GM19372 (cell line): Measurements from ENCODE around the gene PHF10.

ENCODE experiments used
- ATAC-seq: cut with Tn5 transposase; IDR thresholded peaks from one replicate; pipeline ENCODE4 v1.9.1; 2021; ENCODE audit warnings: mild to moderate bottlenecking, low read depth, moderate library complexity; ENCODE audit not compliant: unreplicated experiment

The PHF10 gene

GRCh38 chr6:169684056-169684455 lies 40.2 kb downstream of the PHF10 start:
- no peak for ATAC-seq

GRCh38 chr6:169678342-169678741 lies 46.0 kb downstream of the PHF10 start:
- ATAC-seq = no peak

DNA sequence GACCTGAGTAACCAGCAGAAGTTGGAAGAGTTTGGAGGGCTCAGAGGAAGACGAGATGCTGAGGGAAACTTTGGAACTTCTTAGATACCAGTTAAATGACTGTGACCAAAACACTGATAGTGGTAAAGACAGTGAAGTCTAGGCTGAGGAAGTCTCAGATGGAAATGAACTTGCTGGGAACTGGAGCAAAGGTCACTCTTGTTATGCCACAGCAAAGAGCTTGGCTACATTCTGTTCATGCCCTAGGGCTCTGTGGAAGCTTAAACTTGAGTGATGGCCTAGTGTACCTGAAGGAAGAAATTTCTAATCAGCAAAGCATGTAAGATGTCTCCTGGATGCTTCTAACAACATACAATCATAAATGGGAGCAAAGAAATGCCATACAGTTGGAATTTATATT lies 47.2 kb downstream of the PHF10 start:
- ATAC-seq = no peak

DNA sequence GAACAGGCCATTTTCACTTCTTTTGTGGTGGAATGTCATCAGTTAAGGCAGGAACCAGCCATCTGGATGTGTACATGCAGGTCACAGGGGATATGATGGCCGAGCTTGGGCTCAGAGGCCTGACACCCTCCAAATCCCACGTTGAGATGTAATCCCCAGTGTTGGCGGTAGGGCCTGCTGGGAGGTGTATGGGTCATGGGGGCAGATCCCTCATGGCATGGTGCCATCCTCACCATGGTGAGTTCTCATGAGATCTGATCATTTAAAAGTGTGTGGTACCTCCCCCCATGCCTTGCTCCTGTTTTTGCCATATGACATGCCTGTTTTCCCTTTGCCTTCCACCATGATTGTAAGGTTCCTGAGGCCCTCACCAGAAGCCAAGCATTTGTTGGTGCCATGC lies 49.3 kb downstream of the PHF10 start:
- ATAC-seq = no peak

DNA sequence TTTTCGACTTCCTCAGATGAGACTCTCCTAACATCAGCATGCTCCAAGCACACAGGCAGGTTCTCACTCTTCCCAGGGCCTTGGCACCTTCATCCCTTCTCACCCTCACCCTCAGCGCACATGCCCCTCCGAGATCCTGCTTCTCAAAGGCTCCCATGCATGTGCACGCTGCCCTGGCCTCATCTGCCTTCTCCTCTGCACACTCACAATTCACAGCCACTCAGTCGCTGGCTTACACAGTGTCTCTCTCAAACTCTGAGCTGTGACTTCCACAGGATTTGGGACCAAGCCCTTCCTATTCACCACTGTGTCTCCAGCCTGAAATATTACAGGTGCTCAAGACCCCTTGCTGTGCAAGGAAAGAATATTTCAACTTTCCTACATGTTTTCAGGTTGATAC lies 52.7 kb downstream of the PHF10 start:
- no peak for ATAC-seq

DNA sequence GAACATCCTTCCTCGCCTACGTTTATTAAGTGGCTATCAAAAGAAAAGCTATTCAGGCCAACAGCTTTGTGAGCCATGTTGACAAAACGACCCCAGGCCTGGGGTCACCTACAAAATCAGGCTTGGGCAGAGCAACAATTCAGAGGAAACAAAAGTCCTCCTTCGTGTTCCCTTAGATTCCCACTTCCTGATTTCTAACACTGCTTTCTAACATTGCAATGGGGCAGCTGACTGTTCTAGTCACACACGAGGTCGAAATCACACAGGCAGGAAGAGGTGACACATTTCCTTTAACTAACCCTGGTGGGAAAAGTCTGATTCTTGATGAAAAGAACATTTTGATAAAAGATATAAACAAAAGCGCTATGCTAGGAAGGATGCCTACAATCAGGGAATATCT lies 54.4 kb downstream of the PHF10 start:
- no peak for ATAC-seq

DNA sequence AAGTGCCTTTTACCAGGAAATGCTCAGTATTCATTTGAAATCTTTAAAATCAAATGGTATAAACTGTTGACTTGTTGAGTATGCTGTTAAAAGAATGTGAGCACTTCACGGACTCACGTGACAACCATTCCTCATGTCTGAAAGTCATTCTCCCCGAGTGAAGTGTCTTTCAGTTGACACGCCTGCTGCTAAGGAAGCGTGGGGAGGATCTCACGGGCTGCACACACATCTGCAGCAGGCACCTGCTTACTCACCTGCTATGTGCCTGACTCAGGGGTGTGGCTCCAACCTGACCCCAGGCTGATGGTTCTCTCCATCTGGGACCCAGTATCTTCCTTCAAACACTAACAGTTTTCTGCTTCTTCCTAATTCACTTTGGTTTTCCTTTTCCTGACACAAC lies 55.2 kb downstream of the PHF10 start:
- ATAC-seq = no peak

DNA sequence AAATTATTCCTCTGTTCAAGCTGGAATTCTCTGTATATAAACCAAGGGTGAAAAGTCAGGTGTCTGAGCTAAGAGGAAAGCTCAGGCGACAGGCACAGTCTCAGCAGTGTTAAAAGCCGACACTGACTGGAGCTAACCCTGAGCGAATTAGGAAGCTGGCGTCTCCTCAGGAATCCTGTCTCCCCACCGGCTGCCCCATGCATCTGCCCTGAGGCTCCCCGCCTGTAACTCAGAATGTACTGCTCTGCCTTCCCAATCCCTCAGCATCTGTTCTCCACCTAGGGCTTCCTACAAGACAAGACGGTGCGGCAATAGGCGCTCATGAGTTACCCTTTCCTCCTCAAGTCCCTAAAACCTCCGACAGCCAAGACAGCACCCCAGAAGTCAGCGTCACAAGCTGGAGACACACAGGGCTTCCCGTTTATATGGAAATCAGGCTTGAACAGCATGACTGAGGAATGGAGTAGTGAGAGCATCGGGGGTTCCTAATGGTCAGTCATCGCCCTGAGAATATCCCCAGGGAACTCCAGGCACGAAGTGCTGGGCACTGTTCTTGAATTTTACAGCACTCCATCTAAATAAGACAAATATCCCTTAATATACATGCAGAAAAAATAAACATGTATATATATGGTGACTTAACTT lies 56.0 kb downstream of the PHF10 start:
- no peak for ATAC-seq

DNA sequence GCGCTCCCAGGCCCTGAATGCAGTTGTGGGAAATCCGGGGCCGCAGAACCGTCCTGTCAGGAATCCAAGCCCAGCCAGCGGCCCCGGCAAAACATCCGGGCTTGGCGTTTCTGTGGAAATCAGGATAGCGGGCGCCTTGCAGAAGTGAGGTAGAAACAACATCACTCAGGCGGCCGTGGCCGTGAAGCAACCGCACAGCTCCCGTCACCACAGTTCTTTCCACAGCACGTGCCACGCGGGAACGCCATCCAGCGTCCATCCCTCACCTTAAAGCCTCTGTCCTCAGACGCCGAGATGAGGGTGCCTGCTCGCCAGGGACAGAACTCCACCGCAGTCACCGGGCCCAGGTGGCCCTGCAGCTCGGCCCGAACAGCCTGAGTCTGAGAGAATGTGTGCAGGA lies 56.6 kb downstream of the PHF10 start:
- no peak for ATAC-seq

- no peak for ATAC-seq
Observed at GRCh38 chr6:169666441-169666840, 57.9 kb downstream of the PHF10 start.

- ATAC-seq = no peak
Observed at GRCh38 chr6:169665289-169665688, 59.0 kb downstream of the PHF10 start.

- no peak for ATAC-seq
Observed at GRCh38 chr6:169664227-169664626, 60.1 kb downstream of the PHF10 start.

DNA sequence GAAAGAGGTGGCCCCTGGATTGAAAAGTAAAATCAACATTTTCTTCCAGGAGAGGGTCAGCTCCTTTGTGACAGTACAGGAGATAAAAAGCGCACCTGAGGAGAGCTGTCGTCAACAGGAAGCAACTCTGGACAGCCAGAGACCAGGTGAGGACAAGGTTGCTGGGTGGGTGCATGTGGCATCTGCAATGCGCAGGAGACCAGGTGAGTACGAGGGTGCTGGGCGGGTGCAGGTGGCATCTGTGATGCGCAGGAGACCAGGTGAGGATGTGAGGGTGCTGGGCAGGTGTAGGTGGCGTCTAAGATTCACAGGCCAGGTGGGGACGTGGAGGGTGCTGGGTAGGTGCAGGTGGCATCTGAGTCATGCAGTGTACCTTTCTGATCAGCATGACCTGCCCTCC lies 60.8 kb downstream of the PHF10 start:
- no peak for ATAC-seq

DNA sequence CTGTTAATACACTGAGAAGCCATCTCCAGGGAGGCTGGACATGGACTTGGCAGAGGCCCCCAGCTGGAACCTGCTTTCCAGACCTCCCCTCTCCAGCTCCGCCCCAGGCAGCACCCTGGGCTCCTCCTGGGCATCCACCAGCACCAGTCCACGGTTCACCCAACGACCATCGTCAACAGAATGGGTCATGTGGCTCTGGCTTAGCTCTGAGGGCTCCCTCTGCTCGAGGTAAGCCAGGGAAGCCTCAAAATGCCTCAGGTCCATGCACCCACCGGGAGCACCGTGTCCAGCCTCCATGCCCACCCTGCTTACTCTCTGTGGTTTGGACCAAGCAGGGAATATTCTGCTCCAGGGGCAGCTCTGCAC lies 62.9 kb downstream of the PHF10 start:
- no peak for ATAC-seq

- ATAC-seq = no peak
Observed at GRCh38 chr6:169660751-169661390, 63.4 kb downstream of the PHF10 start.

DNA sequence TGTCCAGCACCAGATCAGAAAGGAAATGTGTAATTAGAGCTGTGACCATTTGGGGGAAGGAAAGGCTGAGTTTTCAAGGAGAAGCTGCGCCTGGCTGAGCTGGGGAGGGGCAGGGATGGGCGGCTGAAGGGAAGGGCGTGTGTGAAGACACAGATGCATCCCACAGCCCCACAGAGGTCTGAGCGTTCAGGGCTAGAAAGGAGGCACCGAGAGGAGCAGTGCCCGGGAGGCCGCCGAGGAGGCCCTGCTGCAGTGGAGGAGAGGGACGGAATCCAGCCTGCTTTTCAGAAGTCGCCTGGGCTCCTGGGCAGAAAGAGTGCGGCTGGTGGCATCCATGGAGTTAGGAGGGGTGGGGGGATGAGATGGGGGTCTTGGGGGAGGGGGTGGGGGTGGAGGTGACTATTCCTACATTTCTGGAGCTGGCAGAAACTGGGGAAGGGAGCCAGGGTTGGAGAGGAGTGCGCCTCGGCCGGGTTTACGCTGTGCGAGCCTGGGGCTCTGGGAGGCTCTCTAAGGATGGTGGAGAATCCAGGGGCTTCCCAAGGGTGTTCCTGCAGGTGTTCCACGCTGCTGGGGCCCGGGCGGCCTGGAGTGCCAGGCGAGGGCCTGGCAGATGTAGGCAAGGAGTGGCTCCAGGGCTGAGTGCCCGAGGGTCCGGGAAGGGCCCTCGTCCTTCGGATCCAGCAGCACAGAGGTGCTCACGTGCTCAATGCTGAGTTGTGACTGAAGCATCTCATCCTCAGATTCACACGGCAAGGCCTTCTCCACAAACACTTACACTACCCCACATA lies 64.3 kb downstream of the PHF10 start:
- ATAC-seq = no peak

GRCh38 chr6:169657284-169657610 lies 67.1 kb downstream of the PHF10 start:
- ATAC-seq = no peak

- no peak for ATAC-seq
Observed at GRCh38 chr6:169656546-169657283, 67.6 kb downstream of the PHF10 start.

- peak; percentile 93 for ATAC-seq
Observed at GRCh38 chr6:169654598-169655391, 69.5 kb downstream of the PHF10 start.
